ENCODE measurements around the gene COL18A1. TPM values are rescaled to one million over a fixed set of nuclear protein-coding genes. Genes with fewer than 3 reads are reported as not detected.

COL18A1 gene
- total RNA-seq, 4 donors from 2014 or later, result 16.4 to 42.2 (median 20.7) TPM

DNA sequence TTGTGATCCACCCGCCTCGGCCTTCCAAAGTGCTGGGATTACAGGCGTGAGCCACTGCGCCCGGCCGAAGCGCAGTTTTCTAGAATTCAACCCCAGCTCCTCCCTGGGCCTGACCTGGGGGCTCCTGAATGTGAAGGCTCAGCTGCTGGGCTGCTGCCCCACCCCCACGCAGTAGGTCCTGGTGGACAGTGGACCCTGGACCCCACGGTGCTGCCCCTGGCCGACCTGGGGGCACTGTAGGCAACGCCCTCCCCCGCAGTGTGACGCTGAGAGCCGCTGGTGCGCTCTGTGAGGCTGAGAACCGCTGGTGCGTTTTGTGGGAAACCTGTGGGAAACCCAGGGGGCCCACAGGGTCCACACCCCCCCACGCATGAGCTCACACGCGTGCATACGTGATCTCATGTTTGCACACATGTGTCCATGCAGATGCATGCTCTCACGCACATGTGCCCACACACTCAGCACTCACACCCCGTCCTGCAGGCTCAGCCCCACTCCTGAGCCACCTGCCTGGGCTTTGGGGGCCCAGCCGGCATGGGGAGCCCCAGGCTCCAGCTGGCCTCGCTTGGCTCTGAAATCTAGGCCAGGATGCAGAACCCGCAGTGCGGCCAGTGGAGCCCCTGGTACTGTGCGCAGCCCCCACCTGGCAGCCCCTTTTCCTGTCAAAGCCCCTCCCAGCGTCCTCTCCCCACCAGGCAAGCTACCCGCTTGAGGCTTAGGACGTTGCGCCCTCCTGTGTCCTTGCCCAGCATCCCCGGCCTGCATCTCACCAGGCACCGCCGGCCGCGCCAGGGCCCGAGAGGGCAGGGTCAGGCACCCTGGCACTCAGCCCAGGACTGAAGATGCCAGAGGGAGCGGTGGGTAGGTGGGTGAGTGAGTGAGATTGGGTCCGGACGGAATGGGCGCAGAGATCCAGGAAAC lies 67.7 kb downstream of the COL18A1 start:
- in situ Hi-C loops (cut with MboI; ENCODE audit: low sequenced_read_pairs in 4 of 4), result no loop called here
- TF ChIP-seq, protein P1, sequence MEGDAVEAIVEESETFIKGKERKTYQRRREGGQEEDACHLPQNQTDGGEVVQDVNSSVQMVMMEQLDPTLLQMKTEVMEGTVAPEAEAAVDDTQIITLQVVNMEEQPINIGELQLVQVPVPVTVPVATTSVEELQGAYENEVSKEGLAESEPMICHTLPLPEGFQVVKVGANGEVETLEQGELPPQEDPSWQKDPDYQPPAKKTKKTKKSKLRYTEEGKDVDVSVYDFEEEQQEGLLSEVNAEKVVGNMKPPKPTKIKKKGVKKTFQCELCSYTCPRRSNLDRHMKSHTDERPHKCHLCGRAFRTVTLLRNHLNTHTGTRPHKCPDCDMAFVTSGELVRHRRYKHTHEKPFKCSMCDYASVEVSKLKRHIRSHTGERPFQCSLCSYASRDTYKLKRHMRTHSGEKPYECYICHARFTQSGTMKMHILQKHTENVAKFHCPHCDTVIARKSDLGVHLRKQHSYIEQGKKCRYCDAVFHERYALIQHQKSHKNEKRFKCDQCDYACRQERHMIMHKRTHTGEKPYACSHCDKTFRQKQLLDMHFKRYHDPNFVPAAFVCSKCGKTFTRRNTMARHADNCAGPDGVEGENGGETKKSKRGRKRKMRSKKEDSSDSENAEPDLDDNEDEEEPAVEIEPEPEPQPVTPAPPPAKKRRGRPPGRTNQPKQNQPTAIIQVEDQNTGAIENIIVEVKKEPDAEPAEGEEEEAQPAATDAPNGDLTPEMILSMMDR (IDR thresholded peaks at IDR 0.05 in 4 of 5, conservative IDR thresholded peaks at IDR 0.05 in 1 of 5), result no peak
- TF ChIP-seq POLR2A (IDR thresholded peaks at IDR 0.05), result no peak
- Histone ChIP-seq H3K9me3 (no peaks in the 10 kb centered on the region), H3K27ac (no peak overlapping the region), H3K36me3 (no peaks in the 10 kb centered on the region), H3K27me3 (no peaks in the 10 kb centered on the region), H3K4me1 (no peaks in the 10 kb centered on the region), H3K4me3 (no peak overlapping the region)
- ATAC-seq (no peak), DNase-seq (no peak)
- intact Hi-C loops (cut with DNase I; ENCODE audit: low total_unique reads), result no loop called here

DNA sequence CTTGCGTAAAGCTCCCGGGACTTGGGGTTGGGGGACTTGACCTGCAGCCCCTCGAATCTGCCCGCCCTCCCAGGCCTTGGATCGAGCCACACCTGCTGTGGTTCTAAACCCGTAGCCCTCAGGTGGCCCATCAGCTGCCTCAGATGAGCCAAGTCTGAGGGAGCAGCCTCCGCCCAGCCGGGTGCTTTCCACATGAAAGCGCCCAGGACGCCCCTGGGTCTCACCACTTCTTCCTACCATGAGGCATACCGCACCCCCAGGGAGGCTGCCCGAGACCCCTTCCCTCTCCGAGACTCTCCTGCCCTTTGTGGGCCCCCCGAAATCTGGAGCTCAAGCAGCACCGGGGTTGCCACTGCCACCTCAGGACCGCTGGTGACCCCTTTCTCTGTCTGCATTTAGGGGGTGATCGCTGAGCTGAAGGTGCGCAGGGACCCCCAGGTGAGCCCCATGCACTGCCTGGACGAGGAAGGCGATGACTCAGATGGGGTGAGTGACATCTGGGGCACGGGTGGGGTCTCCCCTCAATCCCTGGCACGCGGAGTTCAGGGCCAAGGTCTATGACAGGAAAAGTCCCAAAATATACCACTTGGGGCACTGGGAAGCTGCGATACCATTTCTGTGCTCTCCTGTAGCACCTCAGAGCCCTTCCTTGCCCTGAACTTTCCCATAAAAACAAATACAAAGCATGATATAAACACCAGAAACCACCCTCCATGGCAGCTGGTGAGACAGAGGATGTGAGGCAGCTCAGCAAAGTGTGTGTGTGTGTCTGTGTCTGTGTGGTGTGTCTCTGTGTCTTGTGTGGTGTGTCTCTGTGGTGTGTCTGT lies 68.7 kb downstream of the COL18A1 start:
- no peaks in the 10 kb centered on the region for H3K36me3 ChIP-seq
- in situ Hi-C loops (cut with MboI; ENCODE audit: low sequenced_read_pairs in 4 of 4), result no loop called here
- ATAC-seq, result no peak

DNA sequence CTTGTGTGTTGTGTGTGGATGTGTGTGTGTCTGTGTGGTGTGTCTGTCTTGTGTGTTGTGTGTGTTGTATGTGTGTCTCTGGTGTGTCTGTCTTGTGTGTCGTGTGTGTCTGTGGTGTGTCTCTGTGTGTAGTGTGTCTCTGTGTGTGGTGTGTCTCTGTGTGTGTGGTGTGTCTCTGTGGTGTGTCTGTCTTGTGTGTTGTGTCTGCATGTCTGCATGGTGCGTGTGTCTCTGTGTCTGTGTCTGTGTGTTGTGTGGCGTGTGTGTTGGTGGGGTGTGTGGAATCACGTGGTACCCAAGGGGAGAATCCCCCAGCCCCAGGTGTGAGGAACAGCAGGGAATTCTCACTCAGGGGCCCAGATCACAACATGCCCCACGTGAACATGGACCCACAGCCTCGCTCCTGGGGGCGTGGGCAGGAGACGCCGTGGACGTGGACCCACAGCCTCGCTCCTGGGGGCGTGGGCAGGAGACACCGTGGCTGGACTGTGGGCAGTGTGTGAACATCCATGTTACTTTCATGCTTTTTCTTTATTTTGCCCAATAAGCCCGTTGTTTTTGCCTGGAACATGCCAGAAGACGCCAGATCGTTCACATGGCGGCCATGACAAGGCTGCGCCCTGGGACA lies 69.5 kb downstream of the COL18A1 start:
- intact Hi-C loops (cut with DNase I; ENCODE audit: low total_unique reads), result no loop called here
- no peaks in the 10 kb centered on the region for H3K36me3 ChIP-seq
- in situ Hi-C loops (cut with MboI; ENCODE audit: low sequenced_read_pairs in 4 of 4), result no loop called here
- H3K9me3 ChIP-seq, result no peaks in the 10 kb centered on the region
- no peaks in the 10 kb centered on the region for H3K27me3 ChIP-seq
- ATAC-seq, result no peak
- no peaks in the 10 kb centered on the region for H3K4me1 ChIP-seq
- no peak for DNase-seq
- TF ChIP-seq, protein P1 (IDR thresholded peaks at IDR 0.05 in 4 of 5, conservative IDR thresholded peaks at IDR 0.05 in 1 of 5), result no peak
- no peak for TF ChIP-seq POLR2A (IDR thresholded peaks at IDR 0.05)
- no peak overlapping the region for H3K4me3 ChIP-seq
- H3K27ac ChIP-seq, result no peak overlapping the region

More for the DNA sequence above, 68.7 kb downstream of the COL18A1 start:
- Histone ChIP-seq H3K27ac (no peak overlapping the region), H3K27me3 (no peaks in the 10 kb centered on the region), H3K4me3 (no peak overlapping the region), H3K4me1 (no peaks in the 10 kb centered on the region), H3K9me3 (no peaks in the 10 kb centered on the region)
- no peak for TF ChIP-seq POLR2A (IDR thresholded peaks at IDR 0.05)
- TF ChIP-seq, protein P1 (IDR thresholded peaks at IDR 0.05 in 4 of 5, conservative IDR thresholded peaks at IDR 0.05 in 1 of 5), result no peak
- intact Hi-C loops (cut with DNase I; ENCODE audit: low total_unique reads), result no loop called here
- DNase-seq, result no peak

DNA sequence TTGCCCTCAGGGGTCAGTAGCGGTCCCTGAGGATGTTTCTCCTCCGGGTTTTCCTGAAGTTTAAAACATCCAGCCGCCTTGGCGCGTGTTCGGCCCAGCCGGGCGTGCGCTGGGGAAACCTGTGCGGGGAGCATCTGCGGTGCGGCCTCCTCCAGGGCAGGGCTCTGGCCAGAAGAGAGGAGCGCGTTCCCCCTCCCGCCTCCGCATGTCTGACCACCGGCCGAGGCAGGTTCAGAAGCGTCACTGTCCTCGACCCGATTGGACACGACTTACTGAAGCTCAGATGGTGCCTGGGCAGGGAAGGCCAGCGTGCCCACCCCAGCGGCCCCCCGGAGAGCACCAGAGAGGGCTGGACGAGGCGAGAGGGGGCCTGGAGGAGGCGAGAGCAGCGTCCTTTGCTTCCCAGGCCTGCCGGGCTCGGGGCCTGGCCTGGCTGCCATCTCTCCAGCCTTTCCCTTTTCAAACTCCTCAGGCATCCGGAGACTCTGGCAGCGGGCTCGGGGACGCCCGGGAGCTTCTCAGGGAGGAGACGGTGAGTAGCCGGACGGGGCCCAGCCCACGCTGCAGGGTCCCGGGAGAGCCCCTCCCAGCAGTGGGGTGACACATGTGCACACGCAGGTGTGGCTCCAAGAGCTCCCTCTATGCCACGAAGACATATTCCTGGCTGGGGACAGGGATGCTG lies 70.2 kb downstream of the COL18A1 start:
- TF ChIP-seq, protein P1 (IDR thresholded peaks at IDR 0.05 in 4 of 5, conservative IDR thresholded peaks at IDR 0.05 in 1 of 5), result no peak
- TF ChIP-seq POLR2A (IDR thresholded peaks at IDR 0.05), result no peak
- DNase-seq, result no peak
- Histone ChIP-seq H3K27me3 (no peaks in the 10 kb centered on the region), H3K36me3 (no peaks in the 10 kb centered on the region), H3K4me1 (no peaks in the 10 kb centered on the region), H3K4me3 (no peak overlapping the region), H3K27ac (no peak overlapping the region), H3K9me3 (no peaks in the 10 kb centered on the region)
- in situ Hi-C loops (cut with MboI; ENCODE audit: low sequenced_read_pairs in 4 of 4) (no loop called here), intact Hi-C loops (cut with DNase I; ENCODE audit: low total_unique reads) (no loop called here)
- no peak for ATAC-seq
